ENCODE results near the gene SPECC1. TPM values are rescaled to one million over a fixed set of nuclear protein-coding genes. Genes with fewer than 3 reads are reported as not detected.
"Not testable (repeated sequence)": the region's sequence is repeated elsewhere in the genome, so short reads cannot be mapped to it uniquely, and the experiment has no call there.

SPECC1 gene
- total RNA-seq, 2 experiments from 2014 or later = 13.7 to 17.4 TPM

- Mint-ChIP-seq H3K9me3 (no peaks in the 10 kb centered on the region), H3K4me3 (no peak overlapping the region), H3K4me1 (ENCODE audit: low read depth) (peaks cover 7% of the 10 kb centered on the region), H3K36me3 (ENCODE audit: low read depth) (no peaks in the 10 kb centered on the region), H3K27me3 (ENCODE audit: low read depth) (peaks cover 8% of the 10 kb centered on the region), H3K27ac (no peak overlapping the region)
- CTCF ChIA-PET = interaction anchor here (0.6 kb wide), 1 partner anchor 641 kb away, joined by 4 read pairs; no protein-coding TSS in a partner anchor
- intact Hi-C loops (cut with micrococcal nuclease) = loop anchor here (5.0 kb wide), 2 partner anchors 74 to 1124 kb away; partner anchors contain the start of gene MAP2K3
- no peak for DNase-seq
Observed at GRCh38 chr17:20158580-20158979, 149.4 kb downstream of the SPECC1 start.

GRCh38 chr17:20159406-20160069 is 150.4 kb downstream of the SPECC1 start:
- H3K4me1 Mint-ChIP-seq (ENCODE audit: low read depth) = peaks cover 7% of the 10 kb centered on the region
- no peak overlapping the region for H3K4me3 Mint-ChIP-seq
- peaks cover 8% of the 10 kb centered on the region for H3K27me3 Mint-ChIP-seq (ENCODE audit: low read depth)
- no peaks in the 10 kb centered on the region for H3K9me3 Mint-ChIP-seq
- no peak for DNase-seq
- CTCF ChIA-PET = no interaction called here
- intact Hi-C loops (cut with micrococcal nuclease) = loop anchor here (5.0 kb wide), 2 partner anchors 73 to 1123 kb away; partner anchors contain the start of gene MAP2K3
- H3K36me3 Mint-ChIP-seq (ENCODE audit: low read depth) = no peaks in the 10 kb centered on the region
- no peak overlapping the region for H3K27ac Mint-ChIP-seq

GRCh38 chr17:20165516-20165915 is 156.4 kb downstream of the SPECC1 start:
- H3K27me3 Mint-ChIP-seq (ENCODE audit: low read depth); intact Hi-C loops (cut with micrococcal nuclease); H3K27ac Mint-ChIP-seq; H3K36me3 Mint-ChIP-seq (ENCODE audit: low read depth); H3K4me1 Mint-ChIP-seq (ENCODE audit: low read depth); H3K4me3 Mint-ChIP-seq; DNase-seq; H3K9me3 Mint-ChIP-seq: not testable (repeated sequence)
- CTCF ChIA-PET = interaction anchor here (0.7 kb wide), 1 partner anchor 173 kb away, joined by 3 read pairs; no protein-coding TSS in a partner anchor

GRCh38 chr17:20170085-20170484 is 160.9 kb downstream of the SPECC1 start:
- CTCF ChIA-PET = no interaction called here
- no peak overlapping the region for H3K4me3 Mint-ChIP-seq

GRCh38 chr17:20171741-20172365 is 162.7 kb downstream of the SPECC1 start:
- Mint-ChIP-seq H3K27me3 (ENCODE audit: low read depth) (no peaks in the 10 kb centered on the region), H3K4me1 (ENCODE audit: low read depth) (no peaks in the 10 kb centered on the region), H3K27ac (no peak overlapping the region), H3K9me3 (no peaks in the 10 kb centered on the region), H3K4me3 (no peak overlapping the region), H3K36me3 (ENCODE audit: low read depth) (no peaks in the 10 kb centered on the region)
- no peak for DNase-seq
- CTCF ChIA-PET = no interaction called here
- intact Hi-C loops (cut with micrococcal nuclease) = no loop called here

More at GRCh38 chr17:20170085-20170484, 160.9 kb downstream of the SPECC1 start:
- no peaks in the 10 kb centered on the region for H3K27me3 Mint-ChIP-seq (ENCODE audit: low read depth)
- no peaks in the 10 kb centered on the region for H3K36me3 Mint-ChIP-seq (ENCODE audit: low read depth)
- H3K27ac Mint-ChIP-seq = no peak overlapping the region
- no peaks in the 10 kb centered on the region for H3K9me3 Mint-ChIP-seq
- no peak for DNase-seq
- intact Hi-C loops (cut with micrococcal nuclease) = no loop called here
- no peaks in the 10 kb centered on the region for H3K4me1 Mint-ChIP-seq (ENCODE audit: low read depth)

- H3K9me3 Mint-ChIP-seq = no peaks in the 10 kb centered on the region
- no peak for DNase-seq
- intact Hi-C loops (cut with micrococcal nuclease) = no loop called here
- CTCF ChIA-PET = no interaction called here
- no peaks in the 10 kb centered on the region for H3K4me1 Mint-ChIP-seq (ENCODE audit: low read depth)
- H3K27me3 Mint-ChIP-seq (ENCODE audit: low read depth) = no peaks in the 10 kb centered on the region
- no peak overlapping the region for H3K4me3 Mint-ChIP-seq
- no peaks in the 10 kb centered on the region for H3K36me3 Mint-ChIP-seq (ENCODE audit: low read depth)
- H3K27ac Mint-ChIP-seq = no peak overlapping the region
Observed at GRCh38 chr17:20172376-20172775, 163.2 kb downstream of the SPECC1 start.

- no peak for DNase-seq
- Mint-ChIP-seq H3K4me3 (no peak overlapping the region), H3K36me3 (ENCODE audit: low read depth) (no peaks in the 10 kb centered on the region), H3K4me1 (ENCODE audit: low read depth) (no peaks in the 10 kb centered on the region), H3K9me3 (no peaks in the 10 kb centered on the region), H3K27ac (no peak overlapping the region), H3K27me3 (ENCODE audit: low read depth) (no peaks in the 10 kb centered on the region)
- intact Hi-C loops (cut with micrococcal nuclease) = no loop called here
- CTCF ChIA-PET = no interaction called here
Observed at GRCh38 chr17:20173091-20173490, 163.9 kb downstream of the SPECC1 start.

- Mint-ChIP-seq H3K9me3 (no peaks in the 10 kb centered on the region), H3K27ac (no peak overlapping the region), H3K27me3 (ENCODE audit: low read depth) (no peaks in the 10 kb centered on the region), H3K36me3 (ENCODE audit: low read depth) (no peaks in the 10 kb centered on the region), H3K4me1 (ENCODE audit: low read depth) (no peaks in the 10 kb centered on the region), H3K4me3 (no peak overlapping the region)
- no peak for DNase-seq
- CTCF ChIA-PET = no interaction called here
- intact Hi-C loops (cut with micrococcal nuclease) = no loop called here
Observed at GRCh38 chr17:20174588-20175265, 165.6 kb downstream of the SPECC1 start.

- no peak overlapping the region for H3K4me3 Mint-ChIP-seq
- H3K4me1 Mint-ChIP-seq (ENCODE audit: low read depth) = no peaks in the 10 kb centered on the region
- CTCF ChIA-PET = interaction anchor here (0.6 to 0.8 kb wide), 2 partner anchors 22 to 57 kb away, joined by 3 read pairs; no protein-coding TSS in a partner anchor
- H3K27ac Mint-ChIP-seq = no peak overlapping the region
- DNase-seq = no peak
- H3K36me3 Mint-ChIP-seq (ENCODE audit: low read depth) = no peaks in the 10 kb centered on the region
- no peaks in the 10 kb centered on the region for H3K9me3 Mint-ChIP-seq
- no peaks in the 10 kb centered on the region for H3K27me3 Mint-ChIP-seq (ENCODE audit: low read depth)
- intact Hi-C loops (cut with micrococcal nuclease) = no loop called here
Observed at GRCh38 chr17:20179041-20179440, 169.9 kb downstream of the SPECC1 start.

GRCh38 chr17:20180661-20181060 is 171.5 kb downstream of the SPECC1 start:
- H3K36me3 Mint-ChIP-seq (ENCODE audit: low read depth) = no peaks in the 10 kb centered on the region
- intact Hi-C loops (cut with micrococcal nuclease) = no loop called here
- no peak for DNase-seq
- no peak overlapping the region for H3K4me3 Mint-ChIP-seq
- H3K27me3 Mint-ChIP-seq (ENCODE audit: low read depth) = no peaks in the 10 kb centered on the region
- no peaks in the 10 kb centered on the region for H3K4me1 Mint-ChIP-seq (ENCODE audit: low read depth)
- CTCF ChIA-PET = no interaction called here
- no peak overlapping the region for H3K27ac Mint-ChIP-seq
- no peaks in the 10 kb centered on the region for H3K9me3 Mint-ChIP-seq

GRCh38 chr17:20184181-20184580 is 175.0 kb downstream of the SPECC1 start:
- intact Hi-C loops (cut with micrococcal nuclease) = no loop called here
- Mint-ChIP-seq H3K4me3 (no peak overlapping the region), H3K4me1 (ENCODE audit: low read depth) (no peaks in the 10 kb centered on the region), H3K9me3 (no peaks in the 10 kb centered on the region), H3K27me3 (ENCODE audit: low read depth) (no peaks in the 10 kb centered on the region), H3K36me3 (ENCODE audit: low read depth) (no peaks in the 10 kb centered on the region), H3K27ac (no peak overlapping the region)
- CTCF ChIA-PET = interaction anchor here (0.7 kb wide), 1 partner anchor 55 kb away, joined by 4 read pairs; no protein-coding TSS in a partner anchor
- no peak for DNase-seq

GRCh38 chr17:20184977-20185619 is 175.9 kb downstream of the SPECC1 start:
- no peak overlapping the region for H3K4me3 Mint-ChIP-seq
- no peaks in the 10 kb centered on the region for H3K36me3 Mint-ChIP-seq (ENCODE audit: low read depth)
- no peaks in the 10 kb centered on the region for H3K27me3 Mint-ChIP-seq (ENCODE audit: low read depth)
- H3K27ac Mint-ChIP-seq = no peak overlapping the region
- intact Hi-C loops (cut with micrococcal nuclease) = no loop called here
- H3K9me3 Mint-ChIP-seq = no peaks in the 10 kb centered on the region
- CTCF ChIA-PET = no interaction called here
- no peak for DNase-seq
- H3K4me1 Mint-ChIP-seq (ENCODE audit: low read depth) = peaks cover 3% of the 10 kb centered on the region

Measured in activated naive CD4-positive, alpha-beta T cell treated with anti-CD3 and anti-CD28 coated beads for 36 hours (primary cell).